Stimulated activated CD4-positive, alpha-beta T cell treated with anti-CD3 and anti-CD28 coated beads, TNF-alpha, amount 100 ng/mL, for 48 hours (primary cell): ENCODE measurements around the gene GTPBP6.
"Not testable (repeated sequence)": the region's sequence is repeated elsewhere in the genome, so short reads cannot be mapped to it uniquely, and the experiment has no call there.

ENCODE experiments used
- DNase-seq, 3 donors: peaks; one replicate each; pipeline ENCODE4 v3.0.0-alpha.2; 2020; ENCODE audit warnings: low read depth in 3 of 3

The GTPBP6 gene

GRCh38 chrX:351736-352135 lies 33.1 kb upstream of the GTPBP6 start:
- no peak for DNase-seq

- DNase-seq: not testable (repeated sequence)
These were observed 32.7 kb upstream of the GTPBP6 start for GRCh38 chrX:351324-351641.

DNA sequence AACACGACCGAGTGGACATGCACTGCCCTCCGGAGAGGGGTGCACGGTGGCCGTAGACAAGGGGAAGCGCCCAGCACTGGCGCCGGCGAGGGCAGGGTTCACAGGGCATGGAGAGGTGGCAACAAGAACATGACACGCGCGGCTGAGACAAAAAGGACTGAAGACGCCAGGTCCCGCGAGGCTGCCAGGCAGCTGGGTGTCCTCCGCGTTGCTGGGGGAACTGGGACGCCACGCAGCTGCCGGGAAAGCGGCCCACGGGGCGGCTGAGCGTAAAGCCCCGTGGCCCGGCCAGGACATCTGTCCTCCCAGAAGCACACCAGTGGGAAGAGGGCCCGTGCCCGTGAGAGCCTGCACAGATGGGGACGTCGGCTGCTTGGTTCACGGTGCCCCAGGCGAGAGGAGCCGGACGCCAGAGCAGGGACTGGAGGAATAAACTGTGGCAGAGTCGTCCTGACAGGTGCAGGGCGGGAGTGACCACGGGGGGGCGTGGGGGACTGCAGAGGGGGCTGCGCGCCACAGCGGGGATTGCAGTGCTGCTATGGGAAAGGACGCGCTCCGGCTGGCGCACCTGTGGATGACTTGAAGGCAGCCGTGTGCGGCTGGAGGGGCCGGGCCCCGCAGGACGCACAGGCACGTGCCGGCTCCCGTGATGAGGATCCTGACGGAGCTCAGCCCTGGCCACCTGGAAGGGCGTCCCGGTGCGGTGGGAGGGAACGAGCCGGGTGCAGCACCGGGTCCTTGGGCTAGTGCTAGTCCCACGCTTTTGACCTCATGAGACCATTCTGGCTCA lies 32.1 kb upstream of the GTPBP6 start:
- no peak for DNase-seq

DNA sequence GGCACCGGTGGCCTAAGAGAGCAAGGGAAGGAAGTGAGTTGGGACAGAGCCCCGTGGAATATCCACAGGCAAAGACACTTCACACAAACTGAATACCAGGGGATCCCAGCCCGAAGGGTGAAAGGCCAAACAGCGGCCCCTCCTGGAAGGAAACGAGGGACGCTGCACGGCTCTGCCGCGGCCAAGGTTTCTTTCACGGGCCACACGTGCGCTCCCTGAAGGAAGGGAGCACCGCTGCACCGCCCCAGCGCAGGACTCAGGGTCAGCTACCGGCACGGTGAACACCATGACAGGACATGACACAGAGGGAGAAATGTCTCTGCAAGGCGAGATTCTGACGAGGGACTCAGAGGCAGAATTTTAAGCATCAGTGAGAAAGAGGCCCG lies 31.5 kb upstream of the GTPBP6 start:
- no peak for DNase-seq

GRCh38 chrX:349702-350101 lies 31.1 kb upstream of the GTPBP6 start:
- no peak for DNase-seq

DNA sequence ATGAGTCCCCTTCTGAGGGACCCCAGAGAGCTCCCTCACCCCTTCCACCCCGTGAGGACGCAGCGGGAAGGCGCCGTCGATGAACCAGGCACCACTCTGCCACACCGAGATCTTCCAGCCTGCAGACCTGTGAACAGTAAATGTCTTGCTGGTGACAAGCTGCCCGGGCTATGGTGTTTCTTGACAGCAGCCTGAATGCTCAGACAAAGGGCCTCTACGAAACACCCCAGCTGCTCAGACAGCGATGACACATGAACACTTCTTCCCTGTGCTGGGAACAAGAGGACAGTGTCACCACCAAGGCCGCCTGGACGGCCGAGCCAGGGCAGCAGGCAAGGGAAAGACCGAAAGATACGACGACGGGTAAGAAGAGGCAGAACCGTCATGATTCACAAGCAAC lies 30.6 kb upstream of the GTPBP6 start:
- DNase-seq: no peak

DNA sequence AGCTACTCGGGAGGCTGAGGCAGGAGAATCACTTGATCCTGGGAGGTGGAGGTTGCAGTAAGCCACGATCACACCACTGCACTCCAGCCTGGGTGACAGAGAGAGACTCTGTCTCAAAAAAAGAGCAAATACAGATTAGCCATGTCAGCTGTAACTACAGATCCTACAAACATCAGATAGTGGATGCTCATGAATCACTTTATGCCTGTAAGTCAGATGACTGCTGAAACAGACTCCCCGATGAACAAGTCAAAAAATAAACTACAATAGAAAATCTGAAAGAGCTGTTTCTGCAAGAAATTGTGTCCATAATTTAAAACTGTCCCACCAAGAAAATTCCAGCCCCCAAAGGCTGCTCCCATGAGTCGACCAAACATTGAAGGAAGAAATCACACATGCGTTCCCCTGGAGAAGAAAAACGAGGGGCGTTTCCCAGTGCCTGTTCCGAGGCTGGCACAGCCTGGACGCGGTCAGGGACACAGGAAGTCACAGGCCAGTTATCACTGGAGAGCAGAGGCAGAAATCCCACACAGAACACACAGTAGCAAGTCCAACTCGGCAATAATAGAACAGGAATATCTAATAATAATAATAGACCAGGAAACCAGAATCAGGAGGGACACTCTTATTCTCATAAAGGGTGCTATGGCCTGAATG lies 30.0 kb upstream of the GTPBP6 start:
- DNase-seq: no peak

DNA sequence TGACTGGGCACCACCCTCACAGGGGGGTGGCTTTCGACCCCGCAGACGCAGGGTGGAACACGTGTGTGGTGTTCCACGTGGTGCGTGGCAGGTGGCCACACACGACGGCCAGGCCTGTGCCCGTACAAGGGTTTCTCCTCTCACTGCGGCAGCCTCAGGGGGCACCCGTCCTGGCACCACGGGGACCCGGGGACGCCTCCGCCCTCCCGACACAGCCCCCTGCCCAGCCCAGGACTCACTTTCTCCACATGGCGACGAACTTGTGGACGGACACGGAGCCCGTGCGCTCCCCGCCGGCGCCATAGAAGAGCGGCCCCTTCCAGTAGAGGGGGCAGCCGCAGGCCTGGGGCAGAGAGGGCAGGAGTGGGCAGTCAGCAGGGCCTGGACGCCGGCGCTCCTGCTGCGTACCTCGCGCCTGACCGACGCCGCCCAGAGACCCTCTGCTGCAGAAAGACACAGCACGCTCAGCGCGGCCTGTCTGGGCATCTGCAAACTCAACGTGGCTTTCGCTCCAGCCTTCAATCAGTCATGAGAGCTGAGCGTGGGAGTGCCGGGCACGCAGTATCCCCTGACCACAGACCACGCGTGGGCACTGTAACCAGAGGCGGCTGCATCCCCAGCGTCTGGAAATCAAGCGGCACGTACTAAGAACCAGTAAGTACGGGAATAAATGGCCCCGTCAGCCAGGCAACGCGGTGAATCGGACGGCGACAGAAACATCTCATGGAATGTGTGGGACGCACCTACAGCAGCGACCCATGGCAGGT lies 28.9 kb upstream of the GTPBP6 start:
- no peak for DNase-seq

DNA sequence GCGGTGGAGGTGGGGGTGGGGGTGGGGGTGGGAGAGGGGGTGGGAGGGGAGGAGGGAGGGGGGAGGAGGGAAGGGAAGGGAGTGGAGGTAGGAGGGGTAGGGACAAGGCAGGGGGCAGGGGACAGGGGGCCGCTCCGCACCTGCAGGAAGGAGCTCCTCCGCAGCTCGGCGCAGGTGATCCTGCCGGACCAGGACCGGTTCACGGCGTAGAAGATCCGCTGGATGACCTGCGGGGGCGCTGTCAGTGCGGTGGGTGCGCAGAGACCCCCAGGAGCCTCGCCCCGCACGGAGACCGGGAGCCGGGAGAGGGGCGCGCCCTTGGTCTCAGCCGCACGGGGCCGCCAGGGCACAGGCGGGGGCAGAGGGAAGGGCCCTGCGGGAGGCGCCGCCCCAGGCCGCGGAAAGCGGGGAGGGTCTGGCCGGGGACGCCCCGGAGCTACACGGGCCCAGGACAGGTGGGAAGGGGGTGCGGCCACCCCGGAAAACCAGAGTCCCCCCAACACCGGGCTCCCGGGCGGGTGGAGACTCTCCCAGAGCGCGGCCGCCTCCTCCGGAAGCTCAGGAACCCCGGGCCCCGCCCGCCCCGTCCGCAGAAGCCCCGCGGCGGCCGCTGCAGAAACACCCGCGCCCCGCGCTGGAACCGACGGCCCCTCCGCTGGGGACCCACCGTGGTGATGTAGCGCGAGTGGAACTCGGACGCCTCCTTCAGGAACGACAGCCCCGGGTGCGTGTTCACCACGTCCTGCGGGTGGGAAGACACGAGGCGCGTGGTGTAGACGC lies 27.6 kb upstream of the GTPBP6 start:
- no peak for DNase-seq

GRCh38 chrX:345020-345925 lies 26.7 kb upstream of the GTPBP6 start:
- DNase-seq: no peak

GRCh38 chrX:344371-344901 lies 25.8 kb upstream of the GTPBP6 start:
- DNase-seq: no peak

- DNase-seq: no peak
These were observed 23.0 kb upstream of the GTPBP6 start for GRCh38 chrX:341541-342101.

GRCh38 chrX:340641-341423 lies 22.2 kb upstream of the GTPBP6 start:
- DNase-seq: no peak

DNA sequence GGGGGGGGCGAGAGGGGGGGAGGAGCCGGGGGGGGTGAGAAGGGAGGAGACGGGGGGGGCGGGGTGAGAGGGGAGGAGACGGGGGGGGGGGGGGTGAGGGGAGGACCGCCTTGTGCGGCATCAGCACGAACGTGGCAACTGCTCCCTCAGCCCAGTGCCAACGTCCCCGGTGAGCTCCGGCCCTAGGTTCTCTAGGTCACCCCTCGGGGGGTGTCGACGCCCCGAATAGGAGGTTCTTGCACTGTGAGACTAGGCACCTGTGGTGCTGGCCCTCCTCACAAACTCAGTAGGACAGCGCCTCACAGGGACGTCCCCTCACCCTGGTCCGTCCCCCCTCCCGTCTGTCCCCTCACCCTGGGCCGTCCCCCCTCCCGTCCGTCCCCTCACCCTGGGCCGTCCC lies 21.5 kb upstream of the GTPBP6 start:
- DNase-seq: no peak

- no peak for DNase-seq
These were observed 20.3 kb upstream of the GTPBP6 start for GRCh38 chrX:338836-339400.

- DNase-seq: no peak
These were observed 19.8 kb upstream of the GTPBP6 start for GRCh38 chrX:338281-338835.

- no peak for DNase-seq
These were observed 18.8 kb upstream of the GTPBP6 start for GRCh38 chrX:337331-337831.

- no peak for DNase-seq
These were observed 17.6 kb upstream of the GTPBP6 start for GRCh38 chrX:336227-336626.

DNA sequence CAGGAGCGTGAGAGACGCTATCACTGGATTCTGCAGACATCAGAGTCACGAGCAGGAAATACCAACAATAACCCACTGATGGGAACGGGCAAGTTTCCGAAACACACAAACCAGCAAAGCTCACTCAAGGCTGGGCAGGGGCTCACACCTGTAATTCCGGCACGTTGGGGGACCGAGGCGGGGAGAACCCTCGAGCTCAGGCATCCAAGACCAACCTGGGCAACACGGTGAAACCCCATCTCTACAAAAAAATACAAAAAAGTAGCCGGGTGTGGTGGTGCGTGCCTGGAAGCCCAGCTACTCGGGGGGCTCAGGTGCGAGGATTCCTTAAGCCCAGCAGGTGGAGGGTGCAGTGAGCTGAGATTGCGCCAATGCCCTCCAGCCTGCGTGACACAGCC lies 17.2 kb upstream of the GTPBP6 start:
- no peak for DNase-seq
